ENCODE results near the gene P3R3URF.
A peak's percentile ranks its signal among the peaks of the same experiment; 100 is the strongest.

The P3R3URF gene

GRCh38 chr1:46204406-46204742 is 28.1 kb upstream of the P3R3URF start:
- no peak for DNase-seq (ENCODE audit: insufficient read length, low spot score)
- TF ChIP-seq, protein P1, sequence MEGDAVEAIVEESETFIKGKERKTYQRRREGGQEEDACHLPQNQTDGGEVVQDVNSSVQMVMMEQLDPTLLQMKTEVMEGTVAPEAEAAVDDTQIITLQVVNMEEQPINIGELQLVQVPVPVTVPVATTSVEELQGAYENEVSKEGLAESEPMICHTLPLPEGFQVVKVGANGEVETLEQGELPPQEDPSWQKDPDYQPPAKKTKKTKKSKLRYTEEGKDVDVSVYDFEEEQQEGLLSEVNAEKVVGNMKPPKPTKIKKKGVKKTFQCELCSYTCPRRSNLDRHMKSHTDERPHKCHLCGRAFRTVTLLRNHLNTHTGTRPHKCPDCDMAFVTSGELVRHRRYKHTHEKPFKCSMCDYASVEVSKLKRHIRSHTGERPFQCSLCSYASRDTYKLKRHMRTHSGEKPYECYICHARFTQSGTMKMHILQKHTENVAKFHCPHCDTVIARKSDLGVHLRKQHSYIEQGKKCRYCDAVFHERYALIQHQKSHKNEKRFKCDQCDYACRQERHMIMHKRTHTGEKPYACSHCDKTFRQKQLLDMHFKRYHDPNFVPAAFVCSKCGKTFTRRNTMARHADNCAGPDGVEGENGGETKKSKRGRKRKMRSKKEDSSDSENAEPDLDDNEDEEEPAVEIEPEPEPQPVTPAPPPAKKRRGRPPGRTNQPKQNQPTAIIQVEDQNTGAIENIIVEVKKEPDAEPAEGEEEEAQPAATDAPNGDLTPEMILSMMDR (IDR thresholded peaks at IDR 0.05; ENCODE audit: insufficient read depth, missing control alignments) = no peak
- FAIRE-seq = no peak

DNA sequence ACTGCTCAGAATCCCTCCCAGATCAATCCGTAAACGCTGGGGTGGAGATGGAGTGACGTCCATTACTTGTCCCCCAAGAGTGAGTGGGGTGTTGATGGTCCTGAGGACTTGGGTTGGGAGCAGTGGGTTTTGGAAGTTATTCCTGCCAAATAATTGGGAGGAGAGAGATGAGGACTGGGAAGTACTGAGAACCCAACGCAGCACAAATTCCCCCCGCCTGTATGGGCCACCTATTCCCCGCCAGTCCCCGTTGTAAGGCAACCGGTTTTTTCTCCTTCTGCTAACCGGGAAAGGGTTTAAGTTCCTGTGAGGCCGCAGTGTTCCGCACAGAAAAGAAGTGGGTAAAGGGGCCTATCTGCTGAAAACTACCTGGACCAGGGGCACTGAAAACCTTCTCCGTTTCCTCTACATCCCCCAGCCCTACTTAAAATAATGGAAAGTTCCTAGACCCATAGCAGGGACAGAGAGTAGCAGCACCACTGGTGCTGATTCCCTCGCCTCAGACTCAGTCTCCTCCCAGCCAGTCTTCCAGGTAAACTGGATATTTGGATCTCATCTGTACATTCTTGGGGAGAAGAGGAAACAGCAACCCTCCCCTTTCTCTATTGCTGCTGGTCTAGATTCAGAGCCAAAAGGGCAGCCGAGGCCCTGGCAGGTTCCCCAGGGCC is 27.6 kb upstream of the P3R3URF start:
- TF ChIP-seq, protein P1 (IDR thresholded peaks at IDR 0.05; ENCODE audit: insufficient read depth, missing control alignments) = no peak
- FAIRE-seq (no peak), DNase-seq (ENCODE audit: insufficient read length, low spot score) (no peak)

GRCh38 chr1:46199233-46199749 is 23.0 kb upstream of the P3R3URF start:
- FAIRE-seq (no peak), DNase-seq (ENCODE audit: insufficient read length, low spot score) (no peak)
- TF ChIP-seq, protein P1 (IDR thresholded peaks at IDR 0.05; ENCODE audit: insufficient read depth, missing control alignments) = no peak

GRCh38 chr1:46197964-46198811 is 21.9 kb upstream of the P3R3URF start, which contains the start of gene POMGNT1:
Gene POMGNT1, minus strand, starts transcription at chr1:46198434. Its CDS starts 613 bp downstream, at chr1:46197821.
- FAIRE-seq = no peak
- DNase-seq (ENCODE audit: insufficient read length, low spot score) = peak; percentile 94
- TF ChIP-seq, protein P1 (IDR thresholded peaks at IDR 0.05; ENCODE audit: insufficient read depth, missing control alignments) = peak; percentile 6

DNA sequence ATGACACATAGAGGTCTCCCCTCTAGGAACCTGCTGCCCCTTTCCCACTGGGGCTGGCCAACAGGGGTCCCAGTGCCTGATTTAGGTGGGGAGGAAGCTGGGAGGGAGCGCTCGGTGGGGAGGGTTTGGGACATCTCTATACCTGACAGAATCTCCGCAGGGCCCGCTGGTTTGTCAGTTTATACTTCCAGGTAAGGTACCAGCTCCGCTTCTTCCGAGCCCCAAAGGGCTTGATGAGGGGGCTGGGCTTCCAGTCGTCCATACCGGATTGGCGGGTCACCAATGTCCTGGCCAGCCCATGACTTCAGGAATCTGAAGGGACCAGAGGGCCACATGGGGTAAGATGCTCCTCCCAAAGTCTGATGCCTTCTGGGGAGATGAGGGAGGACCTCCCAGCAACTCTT is 21.3 kb upstream of the P3R3URF start:
- FAIRE-seq (no peak), DNase-seq (ENCODE audit: insufficient read length, low spot score) (no peak)
- TF ChIP-seq, protein P1 (IDR thresholded peaks at IDR 0.05; ENCODE audit: insufficient read depth, missing control alignments) = no peak

DNA sequence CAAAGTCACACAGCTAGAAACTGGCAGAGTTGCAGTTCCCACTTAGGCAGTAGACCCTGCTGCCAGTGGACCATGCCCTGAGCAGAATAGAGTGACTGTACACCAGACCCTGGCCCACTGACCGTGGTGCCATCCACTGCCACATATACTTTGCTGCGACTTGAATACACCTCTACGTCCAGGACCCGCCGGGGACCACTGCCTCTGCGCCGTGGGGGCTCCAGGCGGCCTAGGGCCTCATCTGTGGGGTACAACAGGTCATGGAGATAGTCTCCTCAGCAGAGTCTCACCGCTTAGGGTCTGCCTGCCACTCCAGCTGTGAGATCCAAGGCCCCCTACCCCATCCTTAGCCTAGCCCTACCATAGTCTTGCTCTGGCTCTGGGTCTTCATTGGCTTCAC is 20.3 kb upstream of the P3R3URF start:
- no peak for FAIRE-seq
- no peak for DNase-seq (ENCODE audit: insufficient read length, low spot score)
- TF ChIP-seq, protein P1 (IDR thresholded peaks at IDR 0.05; ENCODE audit: insufficient read depth, missing control alignments) = no peak

All from D721Med (cell line).